Measurements from ENCODE around the gene LRFN2.

DNA sequence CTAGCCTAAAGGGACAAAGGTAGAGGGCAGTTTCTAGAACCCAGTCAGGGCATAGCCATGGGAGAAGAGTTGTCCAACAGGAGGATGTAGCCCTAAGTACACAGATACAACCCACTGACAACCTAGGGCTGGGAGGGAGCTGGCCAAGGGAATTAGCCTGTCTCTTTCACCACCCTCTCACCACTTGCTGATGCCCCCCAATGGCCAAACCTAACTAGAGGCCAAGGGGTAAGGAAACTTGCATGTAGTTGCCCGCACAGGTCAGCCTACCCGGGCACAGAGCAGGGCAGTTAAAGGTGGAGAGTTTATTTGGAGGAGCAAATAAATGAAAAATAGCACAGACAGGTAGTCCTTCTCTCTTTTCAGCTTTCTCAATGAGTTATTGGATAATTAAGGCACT lies 143.3 kb downstream of the LRFN2 start:
- TF ChIP-seq TEAD4 (IDR thresholded peaks at IDR 0.05; ENCODE audit: low read depth, low read length) = no peak
- TF ChIP-seq TBP (IDR thresholded peaks at IDR 0.05; ENCODE audit: low read depth, low read length) = no peak
- TF ChIP-seq CTBP2 (IDR thresholded peaks at IDR 0.05; ENCODE audit: borderline replicate concordance, insufficient read depth, insufficient read length, low read length) = no peak
- no peak for TF ChIP-seq YY1 (IDR thresholded peaks at IDR 0.05; ENCODE audit: low read depth, low read length)
- no peak for TF ChIP-seq RNF2 (IDR thresholded peaks at IDR 0.05; ENCODE audit: borderline replicate concordance, low read depth, low read length, missing control alignments, poor library complexity, severe bottlenecking)
- TF ChIP-seq, protein P1, sequence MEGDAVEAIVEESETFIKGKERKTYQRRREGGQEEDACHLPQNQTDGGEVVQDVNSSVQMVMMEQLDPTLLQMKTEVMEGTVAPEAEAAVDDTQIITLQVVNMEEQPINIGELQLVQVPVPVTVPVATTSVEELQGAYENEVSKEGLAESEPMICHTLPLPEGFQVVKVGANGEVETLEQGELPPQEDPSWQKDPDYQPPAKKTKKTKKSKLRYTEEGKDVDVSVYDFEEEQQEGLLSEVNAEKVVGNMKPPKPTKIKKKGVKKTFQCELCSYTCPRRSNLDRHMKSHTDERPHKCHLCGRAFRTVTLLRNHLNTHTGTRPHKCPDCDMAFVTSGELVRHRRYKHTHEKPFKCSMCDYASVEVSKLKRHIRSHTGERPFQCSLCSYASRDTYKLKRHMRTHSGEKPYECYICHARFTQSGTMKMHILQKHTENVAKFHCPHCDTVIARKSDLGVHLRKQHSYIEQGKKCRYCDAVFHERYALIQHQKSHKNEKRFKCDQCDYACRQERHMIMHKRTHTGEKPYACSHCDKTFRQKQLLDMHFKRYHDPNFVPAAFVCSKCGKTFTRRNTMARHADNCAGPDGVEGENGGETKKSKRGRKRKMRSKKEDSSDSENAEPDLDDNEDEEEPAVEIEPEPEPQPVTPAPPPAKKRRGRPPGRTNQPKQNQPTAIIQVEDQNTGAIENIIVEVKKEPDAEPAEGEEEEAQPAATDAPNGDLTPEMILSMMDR (IDR thresholded peaks at IDR 0.05; ENCODE audit: control extremely low read depth in 1 of 3, insufficient read depth in 1 of 3, low read depth in 1 of 3, low read length in 3 of 3) = no peak
- no peak for TF ChIP-seq TCF12 (IDR thresholded peaks at IDR 0.05; ENCODE audit: low read depth, low read length)
- TF ChIP-seq, protein P2, sequence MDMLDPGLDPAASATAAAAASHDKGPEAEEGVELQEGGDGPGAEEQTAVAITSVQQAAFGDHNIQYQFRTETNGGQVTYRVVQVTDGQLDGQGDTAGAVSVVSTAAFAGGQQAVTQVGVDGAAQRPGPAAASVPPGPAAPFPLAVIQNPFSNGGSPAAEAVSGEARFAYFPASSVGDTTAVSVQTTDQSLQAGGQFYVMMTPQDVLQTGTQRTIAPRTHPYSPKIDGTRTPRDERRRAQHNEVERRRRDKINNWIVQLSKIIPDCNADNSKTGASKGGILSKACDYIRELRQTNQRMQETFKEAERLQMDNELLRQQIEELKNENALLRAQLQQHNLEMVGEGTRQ (IDR thresholded peaks at IDR 0.05; ENCODE audit: low read length) = no peak

All from H1 (cell line).